CD4-positive, alpha-beta T cell treated with Interleukin-4 for 1 hour (primary cell): Measurements from ENCODE around the gene OGDH.
A peak's percentile ranks its signal among the peaks of the same experiment; 100 is the strongest.

Experiments
- DNase-seq, 2 donors: peaks; one replicate each; pipeline ENCODE4 v3.0.0-alpha.2; 2020 to 2022

Gene OGDH

GRCh38 chr7:44743750-44744149 is 137.3 kb downstream of the OGDH start:
- DNase-seq: no peak

GRCh38 chr7:44748045-44748947 is 141.9 kb downstream of the OGDH start, which contains the start of gene ZMIZ2:
ZMIZ2 (plus strand) TSS chr7:44748847; CDS start chr7:44756250, 7,403 bp downstream.
- peak; percentile 90 to 92 for DNase-seq

GRCh38 chr7:44748948-44749731 is 142.7 kb downstream of the OGDH start:
- DNase-seq: peak in 1 of 2 donors; percentile 53

GRCh38 chr7:44749992-44750391 is 143.6 kb downstream of the OGDH start:
- DNase-seq: no peak

GRCh38 chr7:44750424-44750823 is 144.0 kb downstream of the OGDH start:
- DNase-seq: no peak

GRCh38 chr7:44750921-44751571 is 144.6 kb downstream of the OGDH start:
- DNase-seq: peak; percentile 77 to 80

- DNase-seq: no peak
Measured at GRCh38 chr7:44752822-44753221, 146.4 kb downstream of the OGDH start.

- no peak for DNase-seq
Measured at GRCh38 chr7:44754802-44755697, 148.6 kb downstream of the OGDH start.

GRCh38 chr7:44755698-44756627 is 149.5 kb downstream of the OGDH start:
- no peak for DNase-seq

GRCh38 chr7:44756904-44757303 is 150.5 kb downstream of the OGDH start:
- DNase-seq: no peak

GRCh38 chr7:44757311-44757710 is 150.9 kb downstream of the OGDH start:
- no peak for DNase-seq

GRCh38 chr7:44757739-44758138 is 151.3 kb downstream of the OGDH start:
- DNase-seq: no peak
